ENCODE data around the gene GPC2.
"Not testable (repeated sequence)": the region's sequence is repeated elsewhere in the genome, so short reads cannot be mapped to it uniquely, and the experiment has no call there.

The GPC2 gene, protein sequence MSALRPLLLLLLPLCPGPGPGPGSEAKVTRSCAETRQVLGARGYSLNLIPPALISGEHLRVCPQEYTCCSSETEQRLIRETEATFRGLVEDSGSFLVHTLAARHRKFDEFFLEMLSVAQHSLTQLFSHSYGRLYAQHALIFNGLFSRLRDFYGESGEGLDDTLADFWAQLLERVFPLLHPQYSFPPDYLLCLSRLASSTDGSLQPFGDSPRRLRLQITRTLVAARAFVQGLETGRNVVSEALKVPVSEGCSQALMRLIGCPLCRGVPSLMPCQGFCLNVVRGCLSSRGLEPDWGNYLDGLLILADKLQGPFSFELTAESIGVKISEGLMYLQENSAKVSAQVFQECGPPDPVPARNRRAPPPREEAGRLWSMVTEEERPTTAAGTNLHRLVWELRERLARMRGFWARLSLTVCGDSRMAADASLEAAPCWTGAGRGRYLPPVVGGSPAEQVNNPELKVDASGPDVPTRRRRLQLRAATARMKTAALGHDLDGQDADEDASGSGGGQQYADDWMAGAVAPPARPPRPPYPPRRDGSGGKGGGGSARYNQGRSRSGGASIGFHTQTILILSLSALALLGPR

DNA sequence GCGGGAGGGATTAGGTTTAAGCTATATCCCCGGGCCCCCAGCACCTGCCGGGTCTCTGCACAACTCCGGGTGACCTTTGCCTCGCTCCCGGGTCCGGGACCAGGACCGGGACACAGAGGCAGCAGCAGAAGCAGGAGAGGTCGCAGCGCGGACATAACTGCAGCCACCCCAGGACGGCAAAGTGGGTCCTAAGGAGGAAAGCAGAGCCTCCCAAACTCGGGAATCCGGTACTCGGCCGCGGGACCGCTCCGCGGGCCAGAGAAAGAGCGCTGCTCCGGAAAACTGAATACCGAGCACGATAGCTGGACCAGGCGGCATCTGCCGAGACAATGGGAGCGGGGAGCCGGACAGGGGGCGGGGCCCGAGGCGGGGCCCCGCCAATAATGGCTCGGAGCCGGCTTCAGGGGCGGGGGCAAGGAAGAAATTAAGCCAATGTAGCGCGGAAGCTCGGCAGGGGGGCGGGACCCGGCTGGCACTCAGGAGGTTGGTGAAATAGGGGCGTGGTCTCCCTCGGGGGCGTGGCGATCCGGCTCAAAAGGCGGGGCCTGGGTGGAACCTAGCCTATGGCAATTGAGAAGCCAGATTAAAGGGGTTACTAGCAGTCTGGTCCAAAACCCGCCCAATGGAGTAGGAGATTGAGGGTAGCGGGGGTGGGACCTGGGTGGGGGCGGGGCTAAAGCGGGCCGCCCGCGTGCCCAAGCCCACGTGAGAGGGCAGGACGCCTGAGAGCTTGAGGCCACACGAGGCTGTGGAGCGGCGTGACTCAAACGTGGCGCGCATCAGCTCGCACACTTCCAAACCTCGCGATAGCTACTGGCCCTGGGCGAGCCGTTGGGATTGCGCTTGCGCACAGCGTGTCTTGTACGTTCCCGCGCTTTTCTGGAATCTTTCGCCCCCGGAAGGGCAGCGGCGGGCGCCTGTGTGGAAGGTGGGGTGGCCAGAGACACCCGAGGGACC lies at the start of gene GPC2, which contains the start of gene STAG3:
TSS of gene GPC2 (minus strand) at position 337 of the 957 bp plus-strand sequence. CDS start at position 155, 182 bp downstream.
TSS of gene STAG3 (plus strand) at position 874 of the 957 bp plus-strand sequence. CDS start 2,639 bp downstream, outside the sequence.
- peak; percentile 88 for DNase-seq

DNA sequence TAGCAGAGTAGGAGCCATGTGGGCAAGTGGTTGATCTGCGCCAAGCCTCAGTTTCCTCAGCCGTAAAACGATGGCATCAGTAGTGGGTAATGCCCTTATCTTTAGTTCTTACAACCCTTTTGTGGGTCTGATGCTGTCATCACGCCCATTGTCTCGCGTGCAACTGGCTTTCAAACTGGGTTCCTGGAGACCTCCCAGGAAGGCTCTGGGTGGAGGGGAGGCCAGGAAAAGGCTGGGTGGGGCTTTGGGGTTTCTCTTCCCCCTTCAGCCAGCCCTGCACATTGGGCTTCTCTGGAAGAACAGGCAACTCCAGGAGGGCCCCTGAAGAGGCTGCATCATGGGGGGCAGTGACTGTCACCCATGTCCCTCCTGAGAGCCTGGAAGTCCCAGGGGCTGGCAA lies 47.7 kb upstream of the GPC2 start:
- not testable (repeated sequence) for DNase-seq

DNA sequence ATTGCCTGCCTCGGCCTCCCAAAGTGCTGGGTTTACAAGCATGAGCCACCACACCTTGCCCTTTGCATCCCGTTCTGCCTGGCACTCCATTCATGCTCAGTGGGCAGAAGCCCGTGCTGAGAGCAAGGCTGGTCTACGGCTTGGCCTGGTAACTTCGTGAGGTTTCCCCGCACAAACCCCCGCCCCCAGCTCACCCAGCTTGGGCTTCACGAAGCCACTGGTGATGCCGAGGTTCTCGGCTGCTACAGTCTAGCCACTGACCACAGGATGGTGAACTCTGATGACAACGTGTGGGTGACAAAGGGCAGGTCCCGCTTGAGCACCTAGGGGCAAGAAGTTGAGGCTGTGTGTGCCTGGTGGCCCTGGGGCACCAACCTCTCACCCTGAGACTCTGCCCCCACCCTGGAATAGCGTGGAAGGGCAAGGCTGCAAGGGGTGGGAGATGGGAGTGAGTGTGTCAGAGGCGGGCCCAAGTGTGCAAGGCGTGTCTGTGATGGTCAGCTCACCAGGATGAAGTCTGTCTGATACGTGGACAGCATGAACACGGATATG lies 46.3 kb upstream of the GPC2 start:
- DNase-seq = not testable (repeated sequence)

DNA sequence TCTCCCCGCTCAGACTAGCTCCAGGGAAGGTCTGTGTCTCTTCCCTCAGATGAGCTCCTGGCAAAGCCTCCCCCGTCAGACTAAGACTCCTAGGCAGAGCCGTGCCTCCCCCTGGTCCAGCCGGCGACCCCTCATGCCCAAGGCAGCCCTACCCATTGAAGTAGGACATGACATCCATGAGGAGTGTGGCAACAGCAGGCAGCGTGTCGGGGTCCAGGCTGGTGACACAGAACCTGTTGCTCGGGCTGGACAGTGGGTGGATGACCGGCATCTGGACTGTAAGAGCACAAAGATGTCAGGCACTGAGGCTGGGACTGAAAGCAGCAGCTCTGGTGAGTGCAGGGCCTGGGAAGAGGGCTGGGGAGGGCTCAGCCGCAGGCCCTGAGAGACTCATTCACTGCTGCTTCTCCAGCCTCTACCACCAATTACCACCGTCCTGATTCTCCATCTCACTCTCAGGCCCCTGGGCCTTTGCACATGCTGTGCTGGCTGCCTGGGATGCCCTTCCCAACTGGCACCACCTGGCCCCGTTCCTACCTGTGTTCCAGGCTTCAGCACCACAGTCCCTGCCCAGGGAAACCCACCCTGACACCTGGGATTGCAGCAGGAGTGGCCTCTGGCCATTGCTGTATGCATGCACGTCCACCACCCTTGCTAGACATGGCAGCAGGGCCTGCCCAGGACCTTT lies 45.4 kb upstream of the GPC2 start:
- no peak for DNase-seq

DNA sequence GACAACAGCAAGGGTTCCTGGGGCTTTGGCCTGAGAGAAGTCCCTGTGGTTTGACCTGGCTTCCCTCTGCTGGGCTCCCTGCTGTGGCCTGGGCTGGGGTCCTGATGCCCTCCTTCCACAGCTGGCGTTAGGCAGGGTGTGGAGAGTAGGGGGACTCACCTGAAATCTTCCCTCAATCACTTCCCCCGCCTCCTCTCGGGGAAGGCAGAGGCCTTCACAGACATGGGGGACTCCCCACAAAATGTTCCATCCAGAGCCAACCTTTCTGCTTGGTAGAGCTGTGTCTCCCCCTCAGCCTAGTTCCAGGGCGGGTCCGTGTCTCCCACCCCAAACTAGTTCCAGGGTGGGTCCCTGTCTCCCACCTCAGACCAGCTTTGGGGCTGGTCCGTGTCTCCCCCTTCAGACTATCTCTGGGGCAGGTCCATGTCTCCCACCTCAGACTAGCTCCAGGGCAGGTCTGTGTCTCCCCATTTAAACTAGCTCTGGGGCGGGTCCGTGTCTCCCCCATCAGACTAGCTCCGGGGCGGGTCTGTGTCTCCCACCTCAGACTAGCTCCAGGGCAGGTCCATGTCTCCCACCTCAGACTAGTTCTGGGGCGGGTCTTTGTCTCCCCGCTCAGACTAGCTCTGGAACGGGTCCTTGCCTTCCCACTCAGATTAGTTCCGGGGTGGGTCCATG lies 44.7 kb upstream of the GPC2 start:
- DNase-seq = no peak

DNA sequence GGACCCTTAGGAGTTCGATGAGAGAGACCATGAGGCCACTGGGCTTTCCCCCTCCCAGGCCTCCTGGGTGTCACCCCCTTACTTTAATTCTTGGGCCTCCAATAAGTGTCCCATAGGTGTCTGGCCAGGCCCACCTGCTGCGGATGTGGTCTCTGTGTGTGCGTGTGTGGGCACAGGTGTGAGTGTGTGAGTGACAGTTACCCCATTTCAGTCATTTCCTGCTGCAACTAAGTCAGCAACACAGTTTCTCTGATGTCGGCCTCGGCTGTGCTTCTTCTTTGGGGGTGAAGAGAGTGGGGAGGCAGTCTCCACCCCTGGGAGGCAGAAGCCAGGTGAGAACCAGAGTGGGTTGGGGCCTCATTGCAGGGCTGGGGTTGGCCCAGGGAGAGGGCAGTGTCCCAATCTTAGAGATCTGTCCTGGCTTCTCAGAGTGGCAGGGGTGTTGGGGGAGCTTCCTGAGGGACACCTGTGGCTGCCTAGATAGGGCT lies 44.1 kb upstream of the GPC2 start:
- DNase-seq = no peak

DNA sequence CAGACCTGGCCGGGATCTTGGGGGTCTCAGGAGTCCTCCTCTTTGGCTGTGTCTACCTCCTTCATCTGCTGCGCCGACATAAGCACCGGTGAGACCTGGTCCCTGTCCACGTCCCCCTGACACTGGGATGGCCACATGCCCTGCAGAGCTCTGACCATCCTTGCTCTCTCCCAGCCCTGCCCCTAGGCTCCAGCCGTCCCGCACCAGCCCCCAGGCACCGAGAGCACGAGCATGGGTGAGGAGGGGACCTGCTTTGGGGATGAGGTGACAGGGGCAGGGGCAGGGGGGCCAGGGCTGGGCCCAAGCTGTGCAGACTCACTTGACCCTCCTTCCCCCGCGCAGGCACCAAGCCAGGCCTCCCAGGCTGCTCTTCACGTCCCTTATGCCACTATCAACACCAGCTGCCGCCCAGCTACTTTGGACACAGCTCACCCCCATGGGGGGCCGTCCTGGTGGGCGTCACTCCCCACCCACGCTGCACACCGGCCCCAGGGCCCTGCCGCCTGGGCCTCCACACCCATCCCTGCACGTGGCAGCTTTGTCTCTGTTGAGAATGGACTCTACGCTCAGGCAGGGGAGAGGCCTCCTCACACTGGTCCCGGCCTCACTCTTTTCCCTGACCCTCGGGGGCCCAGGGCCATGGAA lies 43.5 kb upstream of the GPC2 start:
- DNase-seq = no peak

DNA sequence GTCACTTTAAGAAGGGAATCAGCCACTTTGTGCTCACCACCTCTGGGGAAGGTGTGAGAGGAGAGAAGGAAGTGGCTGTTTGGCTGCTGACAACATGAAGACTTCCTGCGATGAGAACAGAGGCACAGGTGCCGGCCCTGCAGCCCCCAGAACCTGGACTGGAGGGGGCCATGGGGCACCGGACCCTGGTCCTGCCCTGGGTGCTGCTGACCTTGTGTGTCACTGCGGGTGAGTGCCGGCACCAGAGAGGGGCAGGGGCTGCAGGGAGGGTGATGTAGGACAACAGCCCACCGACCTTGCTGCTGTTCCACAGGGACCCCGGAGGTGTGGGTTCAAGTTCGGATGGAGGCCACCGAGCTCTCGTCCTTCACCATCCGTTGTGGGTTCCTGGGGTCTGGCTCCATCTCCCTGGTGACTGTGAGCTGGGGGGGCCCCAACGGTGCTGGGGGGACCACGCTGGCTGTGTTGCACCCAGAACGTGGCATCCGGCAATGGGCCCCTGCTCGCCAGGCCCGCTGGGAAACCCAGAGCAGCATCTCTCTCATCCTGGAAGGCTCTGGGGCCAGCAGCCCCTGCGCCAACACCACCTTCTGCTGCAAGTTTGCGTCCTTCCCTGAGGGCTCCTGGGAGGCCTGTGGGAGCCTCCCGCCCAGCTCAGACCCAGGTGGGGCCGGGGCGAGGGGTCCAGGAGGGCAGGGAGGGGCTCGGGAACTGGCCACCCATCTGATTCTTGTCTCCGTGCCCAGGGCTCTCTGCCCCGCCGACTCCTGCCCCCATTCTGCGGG lies 42.8 kb upstream of the GPC2 start, which contains the start of gene PVRIG:
TSS of gene PVRIG (plus strand) at position 149 of the 785 bp plus-strand sequence. CDS start at position 171, 22 bp downstream.
- not testable (repeated sequence) for DNase-seq

DNA sequence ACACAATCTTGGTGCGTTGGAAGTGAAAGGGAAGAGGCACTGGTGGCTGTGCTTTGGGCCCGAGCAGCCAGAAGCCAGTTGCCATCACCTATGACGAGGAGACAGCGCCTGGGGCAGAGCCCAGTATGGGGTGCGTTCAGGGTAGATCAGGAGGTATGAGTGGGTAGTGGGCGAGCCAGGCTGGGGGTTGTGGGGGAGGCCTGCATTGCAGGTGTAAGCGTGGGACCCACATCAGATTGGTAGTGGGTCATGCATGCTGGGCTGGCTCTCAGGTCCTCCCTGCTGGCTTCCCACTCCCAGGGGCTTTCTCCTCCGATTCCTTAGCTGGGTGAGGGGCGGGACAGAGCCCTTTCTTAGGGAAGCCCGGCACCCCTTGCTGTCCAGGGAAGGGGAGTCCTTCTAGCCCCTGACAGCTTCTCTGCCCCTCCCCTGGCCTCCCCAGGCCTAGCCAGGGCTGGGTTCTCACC lies 42.1 kb upstream of the GPC2 start:
- no peak for DNase-seq

DNA sequence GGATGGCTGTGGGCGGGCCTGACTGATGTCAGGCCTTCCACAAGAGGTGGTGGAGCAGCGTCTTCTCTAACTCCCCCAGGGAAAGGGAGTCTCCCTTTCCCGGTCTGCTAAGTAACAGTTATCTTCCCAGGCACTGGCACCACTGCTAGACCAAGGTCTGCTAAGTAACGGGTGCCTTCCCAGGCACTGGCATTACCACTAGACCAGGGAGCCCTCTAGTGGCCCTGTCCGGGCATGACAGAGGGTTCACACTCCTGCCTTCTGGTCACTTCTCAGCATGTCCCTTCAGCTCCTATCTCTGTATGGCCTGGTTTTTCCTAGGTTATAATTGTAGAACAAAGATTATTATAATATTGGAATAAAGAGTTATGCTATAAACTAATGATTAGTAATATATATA lies 40.8 kb upstream of the GPC2 start:
- peak; percentile 20 for DNase-seq

DNA sequence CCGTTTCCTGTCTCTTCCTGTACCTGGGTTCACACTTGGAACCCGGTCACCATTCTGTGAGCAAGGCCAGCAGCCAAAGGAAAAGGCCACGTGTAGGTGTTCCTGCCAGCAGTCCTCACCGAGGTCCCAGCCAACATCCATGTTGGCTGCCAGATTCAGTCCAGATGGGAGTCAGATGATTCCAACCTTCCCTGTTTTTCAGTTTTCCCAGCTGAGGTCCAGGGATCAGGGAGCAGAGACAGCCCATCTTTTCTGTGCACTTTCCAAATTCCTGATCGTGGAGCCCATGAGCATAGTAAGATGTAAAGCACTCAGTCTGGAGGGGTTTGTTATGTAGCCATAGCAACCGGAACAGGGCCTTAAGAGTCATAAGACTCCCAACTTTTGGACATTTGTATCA lies 38.7 kb upstream of the GPC2 start:
- DNase-seq = no peak

DNA sequence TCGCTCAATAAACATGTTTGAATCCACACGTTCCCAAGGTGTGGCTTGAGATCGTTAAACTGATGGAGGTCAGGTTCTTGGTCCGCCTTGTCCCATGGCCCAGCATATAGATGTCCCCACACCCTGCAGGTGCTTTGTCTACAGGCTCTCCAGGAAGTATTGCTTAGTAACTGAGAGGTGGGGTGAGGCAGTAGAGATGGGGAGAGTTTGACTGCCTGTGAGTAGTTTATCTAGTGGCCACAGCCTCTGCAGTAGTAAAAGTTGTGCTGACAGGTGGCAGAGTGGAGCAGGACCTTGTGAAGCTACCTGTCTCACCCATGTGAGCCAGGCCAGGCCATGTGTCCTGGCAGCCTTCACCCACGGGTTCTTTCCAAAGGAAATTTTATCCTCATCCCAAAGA lies 37.2 kb upstream of the GPC2 start:
- not testable (repeated sequence) for DNase-seq

DNA sequence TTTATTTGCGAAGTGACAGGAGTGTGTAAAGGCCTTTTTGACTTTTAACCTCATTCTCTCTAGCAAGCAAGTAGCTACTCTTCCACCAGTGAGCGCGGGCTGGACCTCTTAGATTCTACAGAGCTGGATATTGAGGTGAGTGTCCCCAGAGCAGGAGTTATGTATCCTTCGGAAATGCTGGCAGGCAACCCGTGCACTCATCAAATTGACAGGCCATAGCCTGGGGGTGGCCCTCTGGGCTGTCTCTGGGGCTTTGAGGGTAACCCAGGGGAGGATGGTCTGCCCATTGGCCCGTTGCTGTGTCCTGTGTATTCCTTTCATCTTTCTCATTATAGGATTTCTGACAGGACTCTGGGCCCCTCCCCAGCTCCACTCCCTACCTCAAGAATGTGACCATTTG lies 36.5 kb upstream of the GPC2 start:
- DNase-seq = no peak

DNA sequence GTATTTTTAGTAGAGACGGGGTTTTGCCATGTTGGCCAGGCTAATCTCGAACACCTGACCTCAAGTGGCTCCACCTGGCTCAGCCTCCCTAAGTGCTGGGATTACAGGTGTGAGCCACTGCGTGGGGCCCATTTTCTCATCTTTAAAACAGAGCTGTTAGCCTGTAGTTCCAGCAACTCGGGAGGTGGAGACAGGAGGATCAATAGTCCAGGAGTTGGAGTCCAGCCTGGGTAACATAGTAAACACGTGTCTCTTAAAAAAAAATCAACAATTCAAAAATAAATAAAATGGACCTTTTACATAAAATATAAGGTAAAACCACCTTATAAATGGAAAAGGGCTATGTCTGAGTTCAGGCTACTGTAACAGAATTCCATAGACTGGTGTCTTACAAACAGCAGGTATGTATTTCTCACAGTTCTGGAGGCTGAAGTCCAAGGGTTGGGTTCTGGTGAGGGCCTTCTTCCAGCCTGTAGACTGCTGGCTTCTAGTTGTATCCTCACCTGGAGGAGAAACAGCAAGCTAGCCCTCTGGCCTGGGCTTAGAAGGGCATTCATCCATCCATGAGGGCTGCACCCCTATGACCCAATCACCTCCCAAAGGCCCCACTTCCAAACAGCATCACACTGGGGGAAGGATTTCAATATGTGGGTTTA lies 35.6 kb upstream of the GPC2 start:
- DNase-seq = no peak

DNA sequence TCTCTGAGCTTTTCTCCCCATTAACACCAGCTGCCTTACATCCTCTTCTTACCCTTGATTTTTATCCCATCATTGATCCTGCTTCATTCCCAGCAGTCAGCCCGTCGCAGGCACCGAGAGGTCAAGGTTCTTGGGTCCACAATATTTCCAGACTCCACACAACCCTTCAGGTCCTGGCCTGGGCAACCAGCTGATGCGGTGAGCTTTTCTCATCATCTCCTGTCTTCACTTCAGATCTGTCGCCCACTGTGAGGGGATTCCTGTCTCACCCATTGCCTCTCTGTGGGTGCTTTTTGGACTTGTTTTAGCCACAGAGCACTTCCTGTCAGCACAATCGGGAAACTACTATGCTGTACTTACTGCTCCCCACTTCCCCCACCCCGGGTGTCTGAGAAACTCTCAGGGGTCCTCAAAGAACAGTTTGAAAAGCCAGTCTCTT lies 34.2 kb upstream of the GPC2 start:
- no peak for DNase-seq

DNA sequence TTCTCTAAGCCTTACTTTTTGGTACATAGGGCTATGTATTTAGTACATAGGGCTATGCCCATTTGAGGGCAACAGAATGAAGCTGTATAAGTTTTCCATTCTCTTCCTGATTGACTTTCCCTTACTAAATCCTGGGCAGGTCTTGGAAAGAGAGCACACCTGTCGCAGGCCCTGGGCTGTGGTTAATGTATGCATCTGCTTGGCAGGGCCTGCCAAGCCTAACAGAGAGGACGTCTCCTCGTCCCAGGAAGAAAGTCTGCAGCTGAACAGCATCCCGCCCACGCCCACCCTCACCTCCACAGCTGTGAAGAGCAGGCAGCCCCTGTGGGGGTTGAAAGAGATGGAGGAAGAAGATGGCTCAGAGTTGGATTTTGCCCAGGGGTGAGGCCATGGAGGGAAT lies 33.6 kb upstream of the GPC2 start:
- DNase-seq = no peak

DNA sequence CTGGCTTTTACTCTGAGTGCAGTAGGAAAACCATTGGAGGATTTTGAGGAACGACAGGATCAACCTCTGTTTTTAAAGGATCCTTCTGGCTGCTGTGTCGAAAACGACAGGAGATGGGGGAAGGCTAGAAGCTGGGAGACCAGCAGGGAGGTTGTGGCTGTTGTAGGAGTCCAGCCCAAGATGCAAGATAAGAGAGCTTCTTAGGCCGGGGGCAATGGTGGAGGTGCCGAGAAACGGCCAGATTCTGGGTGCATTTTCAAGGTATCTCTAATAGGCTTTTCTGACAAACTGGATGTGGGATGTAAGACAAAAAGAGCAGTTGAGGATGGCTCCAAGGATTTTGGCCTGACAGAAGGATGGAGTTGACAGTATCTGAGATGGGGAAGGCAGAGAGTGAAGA lies 32.3 kb upstream of the GPC2 start:
- no peak for DNase-seq

DNA sequence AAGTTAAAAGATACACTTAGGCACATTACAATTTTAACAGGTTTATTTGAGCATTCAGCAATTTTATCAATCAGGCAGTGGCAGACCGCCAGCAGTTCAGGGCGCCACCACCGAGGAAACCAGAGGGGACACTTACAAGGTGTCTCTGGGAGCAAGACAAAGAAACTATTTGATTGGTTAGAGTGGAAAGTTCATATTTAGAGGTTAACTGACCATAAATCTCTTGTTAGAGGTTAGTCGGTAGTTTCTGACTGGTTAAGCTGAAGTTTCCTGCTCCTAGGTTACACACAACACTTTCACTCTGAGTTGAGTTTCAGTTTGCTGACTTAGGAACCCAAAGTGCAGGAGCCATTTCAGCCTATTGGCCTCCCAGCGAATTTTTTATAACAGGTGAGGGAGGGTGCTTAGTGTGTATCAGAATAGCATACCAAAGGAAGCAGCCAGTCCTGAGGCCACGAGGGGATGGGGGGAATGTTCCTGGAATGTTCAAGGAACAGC lies 31.8 kb upstream of the GPC2 start:
- DNase-seq = no peak

DNA sequence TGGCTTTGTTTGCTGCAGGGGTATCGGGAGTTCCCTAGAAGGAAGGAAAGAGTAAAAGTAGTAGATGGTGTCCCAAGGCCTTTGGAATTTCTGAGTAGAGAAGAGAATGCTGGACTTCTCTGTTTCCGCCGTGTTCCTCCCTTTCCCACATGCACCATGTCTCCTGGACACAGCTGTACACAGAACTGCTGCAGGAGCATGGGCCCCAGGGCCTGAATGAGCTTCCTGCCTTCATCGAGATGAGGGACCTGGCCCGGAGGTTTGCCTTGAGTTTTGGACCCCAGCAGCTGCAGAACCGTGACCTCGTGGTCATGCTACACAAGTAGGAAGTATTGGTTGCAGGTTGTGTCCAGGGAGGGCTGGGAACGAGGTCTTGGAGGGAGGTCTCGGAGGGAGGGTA lies 27.3 kb upstream of the GPC2 start:
- DNase-seq = no peak
